Neural crest cell (in vitro differentiated cells): Measurements from ENCODE around the gene NTNG1. TPM values are rescaled to one million over a fixed set of nuclear protein-coding genes. Genes with fewer than 3 reads are reported as not detected.

Experiments
- DNase-seq: peaks from one replicate; pipeline ENCODE4 v3.0.0; 2021; ENCODE audit warnings: low read depth, mixed read lengths, low spot score
- H3K27ac Mint-ChIP-seq: one replicate; pipeline ENCODE4 v1.8.0; 2021; ENCODE audit warnings: mild to moderate bottlenecking, mixed read lengths; ENCODE audit not compliant: unreplicated experiment
- H3K27me3 Mint-ChIP-seq: 2 replicates; pipeline ENCODE4 v1.8.0; 2021; ENCODE audit warnings: low read depth, mild to moderate bottlenecking, mixed read lengths
- H3K36me3 Mint-ChIP-seq: 2 replicates; pipeline ENCODE4 v1.8.0; 2021; ENCODE audit warnings: low read depth, mild to moderate bottlenecking, mixed read lengths
- H3K4me1 Mint-ChIP-seq: 2 replicates; pipeline ENCODE4 v1.8.0; 2021; ENCODE audit warnings: mixed read lengths
- H3K4me3 Mint-ChIP-seq: one replicate; pipeline ENCODE4 v1.8.0; 2021; ENCODE audit warnings: mild to moderate bottlenecking, mixed read lengths
- H3K9me3 Mint-ChIP-seq: 2 replicates; pipeline ENCODE4 v1.8.0; 2021; ENCODE audit warnings: mixed read lengths
- total RNA-seq: library from RNA; stranded (reverse); gene quantifications from 2 replicates; pipeline ENCODE4 v1.2.1, GENCODE V29; 2021
- TF ChIP-seq, protein P1 (sequence below): fragments of 200-600 bp; sonication (generic); conservative IDR thresholded peaks from 2 replicates; pipeline ENCODE4 v1.5.0; 2021; ENCODE audit warnings: antibody characterized with exemption, mild to moderate bottlenecking

Gene NTNG1
- total RNA-seq, 1 donor from 2014 or later: 1.1 TPM

DNA sequence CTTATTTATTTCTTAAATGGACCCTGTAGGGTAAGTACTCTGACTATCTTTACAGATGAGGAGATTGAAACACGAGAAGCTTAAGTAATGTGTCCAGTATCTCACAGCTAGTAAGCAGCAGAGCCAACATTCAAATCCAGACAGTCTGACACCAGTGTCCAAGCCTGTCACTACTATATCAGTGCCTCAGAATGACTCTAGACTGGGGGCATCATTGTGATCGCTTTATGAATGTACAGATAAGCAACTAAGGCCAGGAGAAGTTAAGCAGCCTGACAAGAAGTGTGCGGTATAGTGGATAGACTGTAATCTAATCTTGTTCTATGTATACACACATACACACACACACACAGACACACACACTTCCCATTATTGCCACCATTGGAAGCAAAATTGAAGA lies 158.7 kb downstream of the NTNG1 start:
- Mint-ChIP-seq H3K27me3 (peaks cover 2% of the 10 kb centered on the region), H3K4me3 (no peak overlapping the region), H3K9me3 (no peaks in the 10 kb centered on the region), H3K27ac (no peak overlapping the region), H3K4me1 (no peaks in the 10 kb centered on the region), H3K36me3 (no peaks in the 10 kb centered on the region)
- DNase-seq: no peak
- TF ChIP-seq, protein P1, sequence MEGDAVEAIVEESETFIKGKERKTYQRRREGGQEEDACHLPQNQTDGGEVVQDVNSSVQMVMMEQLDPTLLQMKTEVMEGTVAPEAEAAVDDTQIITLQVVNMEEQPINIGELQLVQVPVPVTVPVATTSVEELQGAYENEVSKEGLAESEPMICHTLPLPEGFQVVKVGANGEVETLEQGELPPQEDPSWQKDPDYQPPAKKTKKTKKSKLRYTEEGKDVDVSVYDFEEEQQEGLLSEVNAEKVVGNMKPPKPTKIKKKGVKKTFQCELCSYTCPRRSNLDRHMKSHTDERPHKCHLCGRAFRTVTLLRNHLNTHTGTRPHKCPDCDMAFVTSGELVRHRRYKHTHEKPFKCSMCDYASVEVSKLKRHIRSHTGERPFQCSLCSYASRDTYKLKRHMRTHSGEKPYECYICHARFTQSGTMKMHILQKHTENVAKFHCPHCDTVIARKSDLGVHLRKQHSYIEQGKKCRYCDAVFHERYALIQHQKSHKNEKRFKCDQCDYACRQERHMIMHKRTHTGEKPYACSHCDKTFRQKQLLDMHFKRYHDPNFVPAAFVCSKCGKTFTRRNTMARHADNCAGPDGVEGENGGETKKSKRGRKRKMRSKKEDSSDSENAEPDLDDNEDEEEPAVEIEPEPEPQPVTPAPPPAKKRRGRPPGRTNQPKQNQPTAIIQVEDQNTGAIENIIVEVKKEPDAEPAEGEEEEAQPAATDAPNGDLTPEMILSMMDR: no peak

DNA sequence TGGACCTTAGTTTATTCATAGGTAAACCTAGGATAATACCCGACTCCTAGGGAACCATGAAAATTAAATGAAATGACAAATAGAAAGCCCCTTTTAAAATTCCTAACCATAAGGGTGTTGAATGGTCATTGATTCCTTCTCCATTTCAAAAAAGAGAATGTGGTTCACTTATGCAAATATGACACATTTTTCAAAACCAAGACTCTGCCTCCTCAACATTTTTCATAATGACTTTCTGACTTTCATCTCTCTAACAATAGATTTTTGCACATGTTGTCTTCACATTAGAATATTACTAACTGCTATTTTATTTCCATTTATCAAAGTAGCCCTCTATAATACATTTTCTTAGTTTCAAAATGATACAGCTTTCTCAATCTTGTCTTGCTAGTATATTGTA lies 169.1 kb downstream of the NTNG1 start:
- H3K4me3 Mint-ChIP-seq: no peak overlapping the region
- H3K36me3 Mint-ChIP-seq: no peaks in the 10 kb centered on the region
- H3K9me3 Mint-ChIP-seq: peaks cover 3% of the 10 kb centered on the region
- H3K4me1 Mint-ChIP-seq: no peaks in the 10 kb centered on the region
- no peak for DNase-seq
- H3K27me3 Mint-ChIP-seq: peaks cover under 1% of the 10 kb centered on the region
- H3K27ac Mint-ChIP-seq: no peak overlapping the region
- TF ChIP-seq, protein P1: no peak

DNA sequence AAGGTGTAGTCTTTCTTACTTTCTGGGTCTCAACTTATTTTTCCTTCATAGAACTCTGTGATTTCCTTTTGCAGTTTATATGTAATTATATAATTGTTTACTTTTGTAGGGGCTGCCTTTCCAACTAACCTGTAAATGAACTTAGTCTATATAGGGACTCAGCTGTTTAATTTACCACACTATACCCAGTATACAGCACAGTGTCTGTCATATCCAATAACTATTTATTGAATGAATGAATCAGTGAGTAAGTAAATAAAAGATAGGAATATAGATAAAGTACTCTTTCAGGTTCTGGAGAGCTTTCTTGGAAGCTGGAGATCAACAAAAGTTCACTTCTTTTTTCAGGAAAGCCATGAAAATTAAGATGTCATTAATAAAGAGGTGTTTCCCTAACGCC lies 174.8 kb downstream of the NTNG1 start:
- Mint-ChIP-seq H3K36me3 (no peaks in the 10 kb centered on the region), H3K4me3 (no peak overlapping the region), H3K4me1 (no peaks in the 10 kb centered on the region), H3K27ac (no peak overlapping the region), H3K27me3 (no peaks in the 10 kb centered on the region), H3K9me3 (no peaks in the 10 kb centered on the region)
- TF ChIP-seq, protein P1: no peak
- no peak for DNase-seq

DNA sequence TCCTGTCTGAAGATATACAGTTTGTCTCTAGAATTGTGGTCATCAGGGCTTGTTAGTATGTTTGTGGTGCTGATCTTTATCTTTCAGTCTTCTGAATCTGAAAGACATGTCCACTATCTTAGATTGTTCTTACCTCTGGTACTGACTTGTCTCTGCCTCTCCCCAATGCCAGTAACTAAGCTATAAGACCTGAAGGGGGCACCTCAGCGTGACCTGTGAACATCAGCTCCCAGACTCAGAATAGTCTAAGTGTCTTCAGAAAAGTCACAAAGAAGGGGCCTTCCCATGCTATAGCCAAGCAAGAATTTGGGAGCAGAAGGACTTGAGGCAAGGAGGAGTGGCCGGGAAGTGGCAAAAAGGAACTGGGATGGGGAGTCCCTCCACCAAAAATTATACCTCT lies 178.1 kb downstream of the NTNG1 start:
- Mint-ChIP-seq H3K27ac (no peak overlapping the region), H3K9me3 (no peaks in the 10 kb centered on the region), H3K4me1 (no peaks in the 10 kb centered on the region), H3K36me3 (no peaks in the 10 kb centered on the region), H3K27me3 (no peaks in the 10 kb centered on the region), H3K4me3 (no peak overlapping the region)
- TF ChIP-seq, protein P1: no peak
- DNase-seq: no peak

DNA sequence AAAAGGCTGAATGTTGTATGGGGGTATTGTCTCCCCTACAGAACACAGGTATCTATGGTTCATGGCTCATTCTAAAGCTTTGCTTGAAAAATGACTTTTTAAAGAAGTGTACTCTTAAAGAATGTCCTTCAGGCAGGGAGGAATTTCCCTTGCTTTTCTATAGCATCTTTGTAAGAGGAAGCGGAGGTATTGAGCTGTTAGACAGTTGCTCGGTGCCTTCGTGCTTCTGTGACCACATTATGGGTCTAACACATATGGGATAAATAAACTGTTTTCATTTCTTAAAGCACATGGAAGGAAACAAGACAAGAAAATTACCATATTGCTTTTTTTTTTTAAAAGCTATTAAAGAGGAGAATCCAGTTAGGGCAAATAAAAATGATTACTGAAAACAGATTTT lies 182.9 kb downstream of the NTNG1 start:
- Mint-ChIP-seq H3K27me3 (no peaks in the 10 kb centered on the region), H3K9me3 (no peaks in the 10 kb centered on the region), H3K4me3 (no peak overlapping the region)

More for the DNA sequence above, 182.9 kb downstream of the NTNG1 start:
- TF ChIP-seq, protein P1: no peak
- no peak for DNase-seq
- Mint-ChIP-seq H3K4me1 (no peaks in the 10 kb centered on the region), H3K36me3 (no peaks in the 10 kb centered on the region), H3K27ac (no peak overlapping the region)
